ENCODE results near the gene PRTG. TPM values are rescaled to one million over a fixed set of nuclear protein-coding genes. Genes with fewer than 3 reads are reported as not detected.
A peak's percentile ranks its signal among the peaks of the same experiment; 100 is the strongest.
"Not testable (repeated sequence)": the region's sequence is repeated elsewhere in the genome, so short reads cannot be mapped to it uniquely, and the experiment has no call there.

Gene PRTG
- total RNA-seq, 1 donor from 2014 or later: 574 TPM

DNA sequence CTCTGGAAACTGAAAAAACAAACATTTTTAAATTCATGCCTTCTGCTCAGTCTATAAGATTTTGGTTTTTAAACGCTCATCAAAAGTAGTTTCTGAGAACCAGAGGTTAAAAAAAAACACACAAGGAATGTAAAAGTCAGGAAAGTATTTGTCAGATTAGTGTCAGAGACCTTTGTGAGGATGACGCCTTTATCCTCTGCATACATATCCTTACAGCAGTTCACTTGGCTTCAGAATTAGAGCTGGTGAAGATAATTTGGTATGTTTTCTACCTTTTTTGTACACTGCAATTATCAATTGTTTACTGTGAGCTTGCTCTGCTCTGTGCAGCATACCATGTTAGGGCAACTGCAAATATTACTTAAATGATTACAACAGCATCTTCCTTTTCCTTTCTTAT lies 8.3 kb downstream of the PRTG start:
- Histone ChIP-seq H2AFZ (replicated peaks) (no peak overlapping the region), H4K20me1 (ENCODE audit: low read depth) (peaks cover 91% of the 10 kb centered on the region), H3F3A (ENCODE audit: low read depth) (peaks cover 43% of the 10 kb centered on the region), H3K4me3 (peak overlapping the region; percentile 31), H3K79me2 (ENCODE audit: low read depth) (peaks cover 94% of the 10 kb centered on the region), H3K27ac (peak overlapping the region; percentile 2), H3K9me3 (ENCODE audit: low read depth) (no peaks in the 10 kb centered on the region), H3K27me3 (no peaks in the 10 kb centered on the region), H3K36me3 (peaks cover 11% of the 10 kb centered on the region), H3K4me2 (peak overlapping the region; percentile 86), H3K4me1 (peaks cover 59% of the 10 kb centered on the region), H3K9ac (no peak overlapping the region)
- TF ChIP-seq, protein P1, sequence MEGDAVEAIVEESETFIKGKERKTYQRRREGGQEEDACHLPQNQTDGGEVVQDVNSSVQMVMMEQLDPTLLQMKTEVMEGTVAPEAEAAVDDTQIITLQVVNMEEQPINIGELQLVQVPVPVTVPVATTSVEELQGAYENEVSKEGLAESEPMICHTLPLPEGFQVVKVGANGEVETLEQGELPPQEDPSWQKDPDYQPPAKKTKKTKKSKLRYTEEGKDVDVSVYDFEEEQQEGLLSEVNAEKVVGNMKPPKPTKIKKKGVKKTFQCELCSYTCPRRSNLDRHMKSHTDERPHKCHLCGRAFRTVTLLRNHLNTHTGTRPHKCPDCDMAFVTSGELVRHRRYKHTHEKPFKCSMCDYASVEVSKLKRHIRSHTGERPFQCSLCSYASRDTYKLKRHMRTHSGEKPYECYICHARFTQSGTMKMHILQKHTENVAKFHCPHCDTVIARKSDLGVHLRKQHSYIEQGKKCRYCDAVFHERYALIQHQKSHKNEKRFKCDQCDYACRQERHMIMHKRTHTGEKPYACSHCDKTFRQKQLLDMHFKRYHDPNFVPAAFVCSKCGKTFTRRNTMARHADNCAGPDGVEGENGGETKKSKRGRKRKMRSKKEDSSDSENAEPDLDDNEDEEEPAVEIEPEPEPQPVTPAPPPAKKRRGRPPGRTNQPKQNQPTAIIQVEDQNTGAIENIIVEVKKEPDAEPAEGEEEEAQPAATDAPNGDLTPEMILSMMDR (IDR thresholded peaks at IDR 0.05): no peak
- TF ChIP-seq EZH2 (IDR thresholded peaks at IDR 0.05) (no peak), EZH2phosphoT487 (IDR thresholded peaks at IDR 0.05) (no peak)
- H3K36me3 Mint-ChIP-seq: peaks cover 37% of the 10 kb centered on the region
- peaks cover 20% of the 10 kb centered on the region for H3K9me3 Mint-ChIP-seq
- H3K4me1 Mint-ChIP-seq: peaks cover 62% of the 10 kb centered on the region
- peak overlapping the region; percentile 70 for H3K27ac Mint-ChIP-seq
- peak; percentile 44 for DNase-seq (ENCODE audit: low spot score)
- H3K27me3 Mint-ChIP-seq (ENCODE audit: insufficient read depth, low read depth): peaks cover 2% of the 10 kb centered on the region
- peak overlapping the region; percentile 66 for H3K4me3 Mint-ChIP-seq

DNA sequence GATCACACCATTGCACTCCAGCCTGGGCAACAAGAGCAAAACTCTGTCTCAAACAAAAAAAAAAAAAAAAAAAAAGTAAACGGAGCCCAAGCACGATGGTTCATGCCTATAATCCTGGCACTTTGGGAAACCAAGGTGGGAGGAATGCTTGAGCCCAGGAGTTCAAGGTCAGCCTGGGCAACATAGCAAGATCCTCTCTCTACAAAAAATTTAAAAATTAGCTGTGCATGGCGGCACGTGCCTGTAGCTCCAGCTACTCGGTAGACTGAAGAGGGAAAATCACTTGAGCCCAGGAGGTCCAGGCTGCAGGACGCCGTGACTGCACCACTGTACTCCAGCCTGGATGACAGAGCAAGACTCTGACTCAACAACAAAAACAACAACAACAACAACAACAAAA lies 9.5 kb downstream of the PRTG start:
- not testable (repeated sequence) for H3K27ac ChIP-seq; H3K9me3 ChIP-seq (ENCODE audit: low read depth); H2AFZ ChIP-seq (replicated peaks); H3K27me3 ChIP-seq; H3K4me3 ChIP-seq; H3K9ac ChIP-seq; H3K27me3 Mint-ChIP-seq (ENCODE audit: insufficient read depth, low read depth); DNase-seq (ENCODE audit: low spot score)
- peaks cover 33% of the 10 kb centered on the region for H3F3A ChIP-seq (ENCODE audit: low read depth)
- H3K9me3 Mint-ChIP-seq: peaks cover 29% of the 10 kb centered on the region
- H4K20me1 ChIP-seq (ENCODE audit: low read depth): peaks cover 90% of the 10 kb centered on the region
- peak overlapping the region; percentile 49 for H3K4me3 Mint-ChIP-seq
- H3K4me2 ChIP-seq: peak overlapping the region; percentile 86
- peaks cover 11% of the 10 kb centered on the region for H3K36me3 ChIP-seq
- peaks cover 45% of the 10 kb centered on the region for H3K36me3 Mint-ChIP-seq
- peak overlapping the region; percentile 90 for H3K27ac Mint-ChIP-seq
- peaks cover 94% of the 10 kb centered on the region for H3K79me2 ChIP-seq (ENCODE audit: low read depth)
- peaks cover 53% of the 10 kb centered on the region for H3K4me1 Mint-ChIP-seq
- peaks cover 47% of the 10 kb centered on the region for H3K4me1 ChIP-seq

DNA sequence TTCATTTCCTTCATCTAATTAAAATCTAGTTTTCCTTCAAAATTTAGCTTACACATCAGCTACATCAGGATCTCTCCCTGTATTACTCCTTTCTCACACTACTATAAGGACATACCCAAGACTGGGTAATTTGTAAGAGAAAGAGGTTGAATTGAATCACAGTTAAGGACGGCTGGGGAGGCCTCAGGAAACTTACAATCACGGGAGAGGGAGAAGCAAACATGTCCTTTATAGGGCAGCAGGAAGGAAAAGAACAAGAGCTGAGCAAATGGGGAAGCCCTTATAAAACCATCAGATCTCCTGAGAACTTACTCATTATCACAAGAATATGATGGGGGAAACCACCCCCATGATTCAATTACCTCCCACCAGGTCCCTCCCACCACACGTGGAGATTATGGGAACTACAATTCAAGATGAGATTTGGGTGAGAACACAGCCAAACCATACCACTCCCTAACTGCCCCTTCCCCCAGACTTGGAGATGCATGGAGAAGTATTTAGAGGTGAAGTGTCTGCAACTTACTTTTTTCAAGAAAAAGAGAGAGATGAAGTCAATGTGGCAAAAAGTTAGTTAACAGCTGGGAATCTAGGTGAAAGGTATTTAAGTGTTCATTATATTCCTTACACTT lies 21.3 kb downstream of the PRTG start:
- H3K27me3 ChIP-seq: no peaks in the 10 kb centered on the region
- no peak overlapping the region for H2AFZ ChIP-seq (replicated peaks)
- DNase-seq (ENCODE audit: low spot score): no peak
- H3K4me2 ChIP-seq: no peak overlapping the region
- Mint-ChIP-seq H3K27ac (no peak overlapping the region), H3K9me3 (peaks cover 60% of the 10 kb centered on the region), H3K27me3 (ENCODE audit: insufficient read depth, low read depth) (peaks cover 9% of the 10 kb centered on the region), H3K36me3 (peaks cover 73% of the 10 kb centered on the region), H3K4me3 (no peak overlapping the region), H3K4me1 (peaks cover 51% of the 10 kb centered on the region)
- H4K20me1 ChIP-seq (ENCODE audit: low read depth): peaks cover 93% of the 10 kb centered on the region
- H3K27ac ChIP-seq: peak overlapping the region; percentile 21
- H3K4me1 ChIP-seq: peaks cover 34% of the 10 kb centered on the region
- no peak overlapping the region for H3K9ac ChIP-seq
- TF ChIP-seq EZH2 (IDR thresholded peaks at IDR 0.05): no peak
- TF ChIP-seq EZH2phosphoT487 (IDR thresholded peaks at IDR 0.05): no peak
- TF ChIP-seq, protein P1 (IDR thresholded peaks at IDR 0.05): no peak
- H3K9me3 ChIP-seq (ENCODE audit: low read depth): no peaks in the 10 kb centered on the region
- H3K36me3 ChIP-seq: peaks cover 19% of the 10 kb centered on the region
- no peak overlapping the region for H3K4me3 ChIP-seq
- H3F3A ChIP-seq (ENCODE audit: low read depth): peaks cover 32% of the 10 kb centered on the region
- peaks cover 100% of the 10 kb centered on the region for H3K79me2 ChIP-seq (ENCODE audit: low read depth)

DNA sequence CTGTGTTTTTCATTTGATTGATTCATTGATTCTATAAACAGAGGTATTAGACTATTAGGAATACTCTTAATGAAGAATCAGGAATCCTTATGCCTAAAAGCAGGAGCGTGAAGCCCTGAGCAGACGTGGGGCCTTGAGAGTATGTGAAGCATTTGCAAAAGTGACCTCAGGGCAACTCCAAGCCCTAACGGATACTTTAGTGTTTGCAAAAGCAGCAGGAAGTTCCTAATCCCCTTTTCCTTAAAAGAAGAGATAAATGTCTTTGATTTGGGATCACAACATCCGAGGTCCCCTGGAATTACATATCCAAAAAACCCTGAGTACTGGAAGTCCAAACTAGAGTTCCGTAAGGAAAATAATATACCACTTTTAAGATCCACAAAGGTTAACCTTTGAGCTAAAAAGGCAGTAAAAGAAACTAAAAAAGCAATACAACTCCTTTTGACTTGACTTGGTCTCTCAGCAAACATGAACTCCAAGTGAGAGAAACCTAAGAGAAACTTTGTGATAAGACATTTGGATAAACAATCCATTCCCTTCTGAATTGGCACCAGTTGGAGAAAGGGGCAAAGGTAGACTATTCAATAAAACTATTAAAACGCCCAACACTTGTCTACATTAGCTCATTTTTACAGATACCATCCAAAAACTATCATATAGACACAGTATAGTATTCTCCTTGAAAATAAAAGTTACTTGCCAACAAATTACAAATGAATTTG lies 27.4 kb downstream of the PRTG start:
- Mint-ChIP-seq H3K27me3 (ENCODE audit: insufficient read depth, low read depth) (peaks cover 8% of the 10 kb centered on the region), H3K4me1 (peaks cover 82% of the 10 kb centered on the region), H3K4me3 (peak overlapping the region; percentile 75), H3K36me3 (peaks cover 38% of the 10 kb centered on the region), H3K27ac (peak overlapping the region; percentile 90), H3K9me3 (peaks cover 14% of the 10 kb centered on the region)
- TF ChIP-seq EZH2 (IDR thresholded peaks at IDR 0.05) (no peak), EZH2phosphoT487 (IDR thresholded peaks at IDR 0.05) (no peak)
- TF ChIP-seq, protein P1 (IDR thresholded peaks at IDR 0.05): no peak
- Histone ChIP-seq H3K79me2 (ENCODE audit: low read depth) (peaks cover 100% of the 10 kb centered on the region), H3K27me3 (no peaks in the 10 kb centered on the region), H4K20me1 (ENCODE audit: low read depth) (peaks cover 94% of the 10 kb centered on the region), H2AFZ (replicated peaks) (no peak overlapping the region), H3K4me1 (peaks cover 62% of the 10 kb centered on the region), H3K9ac (no peak overlapping the region), H3F3A (ENCODE audit: low read depth) (peaks cover 44% of the 10 kb centered on the region), H3K4me2 (peak overlapping the region; percentile 72), H3K27ac (peak overlapping the region; percentile 77), H3K9me3 (ENCODE audit: low read depth) (no peaks in the 10 kb centered on the region), H3K4me3 (peak overlapping the region; percentile 28), H3K36me3 (peaks cover 6% of the 10 kb centered on the region)
- DNase-seq (ENCODE audit: low spot score): peak; percentile 76
